Measurements from ENCODE around the gene GEMIN7. TPM values are rescaled to one million over a fixed set of nuclear protein-coding genes. Genes with fewer than 3 reads are reported as not detected.
A peak's percentile ranks its signal among the peaks of the same experiment; 100 is the strongest.

The GEMIN7 gene
- total and polyA plus RNA-seq, 2 experiments from 2014 or later, result 48.8 to 69.0 TPM

- no peaks in the 10 kb centered on the region for H3K9me2 ChIP-seq (replicated peaks; ENCODE audit: insufficient read depth)
- H3K4me3 ChIP-seq, result no peak overlapping the region
- WGBS (ENCODE audit: low lambda C conversion rate, missing lambda C conversion rate), result 90% methylated on average over 4 of the region's 4 CpGs
- H3K27ac ChIP-seq, result peak overlapping the region; percentile 94
- TF ChIP-seq CTCF (IDR thresholded peaks at IDR 0.05; ENCODE audit: poor library complexity), result no peak
- TF ChIP-seq EZH2 (IDR thresholded peaks at IDR 0.05; ENCODE audit: borderline replicate concordance), result no peak
- no peak for TF ChIP-seq EZH2phosphoT487 (IDR thresholded peaks at IDR 0.05; ENCODE audit: low read depth, severe bottlenecking, unreplicated experiment)
- peaks cover 30% of the 10 kb centered on the region for H3K4me1 ChIP-seq (ENCODE audit: insufficient read depth)
- H3K79me2 ChIP-seq, result peaks cover 100% of the 10 kb centered on the region
- peaks cover 50% of the 10 kb centered on the region for H4K20me1 ChIP-seq (ENCODE audit: insufficient read depth, poor library complexity, severe bottlenecking)
- H3K9me3 ChIP-seq (ENCODE audit: low read depth), result no peaks in the 10 kb centered on the region
- H3K36me3 ChIP-seq (replicated peaks; ENCODE audit: insufficient read depth, low read depth), result no peaks in the 10 kb centered on the region
- no peak overlapping the region for H2AFZ ChIP-seq
- H3K4me2 ChIP-seq, result peak overlapping the region; percentile 72
- no peak for DNase-seq (ENCODE audit: low spot score)
- H3K27me3 ChIP-seq, result no peaks in the 10 kb centered on the region
Observed at GRCh38 chr19:45114116-45114515, 35.1 kb downstream of the GEMIN7 start.

DNA sequence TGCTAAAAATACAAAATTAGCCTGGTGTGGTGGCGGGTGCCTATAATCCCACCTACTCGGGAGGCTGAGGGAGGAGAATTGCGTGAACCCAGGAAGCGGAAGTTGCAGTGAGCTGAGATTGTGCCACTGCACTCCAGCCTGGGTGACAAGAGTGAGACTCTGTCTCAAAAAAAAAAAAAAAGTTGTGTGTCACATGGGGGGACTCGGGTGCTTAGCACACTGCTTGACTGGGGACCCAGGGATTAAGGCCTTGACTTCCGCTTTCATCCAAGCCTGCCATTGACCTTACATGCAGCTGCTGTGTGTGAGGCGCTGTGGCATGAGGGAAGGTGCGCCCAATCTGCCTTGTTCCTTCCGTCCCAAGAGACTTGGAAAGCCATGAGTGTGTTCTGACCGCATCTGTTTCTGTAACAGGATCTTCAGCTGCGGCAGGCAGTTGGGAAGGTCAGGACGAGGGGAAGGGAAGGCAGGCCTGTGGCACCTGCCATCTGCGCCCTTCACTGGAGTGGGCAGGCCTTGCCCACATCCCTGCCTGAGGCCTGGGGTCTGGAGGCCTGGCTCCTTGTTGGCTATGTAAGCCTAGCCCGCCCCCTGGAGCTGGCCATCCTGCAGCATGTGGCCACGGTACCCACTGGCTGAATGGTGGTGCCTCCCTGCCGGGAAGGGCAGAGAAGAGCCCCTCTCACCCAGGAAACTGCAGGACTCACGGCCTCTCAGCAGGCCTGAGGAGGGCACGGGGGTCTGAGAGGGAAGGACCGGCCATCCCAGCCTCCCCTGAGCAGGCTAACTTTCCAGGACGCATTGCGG lies 37.0 kb downstream of the GEMIN7 start:
- Histone ChIP-seq H3K4me3 (no peak overlapping the region), H3K27me3 (no peaks in the 10 kb centered on the region), H3K79me2 (peaks cover 100% of the 10 kb centered on the region), H3K9me2 (replicated peaks; ENCODE audit: insufficient read depth) (no peaks in the 10 kb centered on the region), H3K27ac (no peak overlapping the region), H3K36me3 (replicated peaks; ENCODE audit: insufficient read depth, low read depth) (no peaks in the 10 kb centered on the region), H2AFZ (no peak overlapping the region), H4K20me1 (ENCODE audit: insufficient read depth, poor library complexity, severe bottlenecking) (peaks cover 54% of the 10 kb centered on the region), H3K4me1 (ENCODE audit: insufficient read depth) (peaks cover 34% of the 10 kb centered on the region), H3K9me3 (ENCODE audit: low read depth) (no peaks in the 10 kb centered on the region), H3K4me2 (no peak overlapping the region)
- TF ChIP-seq CTCF (IDR thresholded peaks at IDR 0.05; ENCODE audit: poor library complexity) (no peak), EZH2phosphoT487 (IDR thresholded peaks at IDR 0.05; ENCODE audit: low read depth, severe bottlenecking, unreplicated experiment) (no peak), EZH2 (IDR thresholded peaks at IDR 0.05; ENCODE audit: borderline replicate concordance) (no peak)
- WGBS (ENCODE audit: low lambda C conversion rate, missing lambda C conversion rate), result 95% methylated on average over 21 of the region's 21 CpGs
- no peak for DNase-seq (ENCODE audit: low spot score)

GRCh38 chr19:45117167-45117594 lies 38.1 kb downstream of the GEMIN7 start:
- H3K4me3 ChIP-seq, result no peak overlapping the region
- peak; percentile 46 for DNase-seq (ENCODE audit: low spot score)
- no peaks in the 10 kb centered on the region for H3K9me2 ChIP-seq (replicated peaks; ENCODE audit: insufficient read depth)
- WGBS (ENCODE audit: low lambda C conversion rate, missing lambda C conversion rate), result 58% methylated on average over 16 of the region's 16 CpGs
- no peak overlapping the region for H3K27ac ChIP-seq
- no peaks in the 10 kb centered on the region for H3K9me3 ChIP-seq (ENCODE audit: low read depth)
- peak overlapping the region; percentile 16 for H3K4me2 ChIP-seq
- no peaks in the 10 kb centered on the region for H3K27me3 ChIP-seq
- H4K20me1 ChIP-seq (ENCODE audit: insufficient read depth, poor library complexity, severe bottlenecking), result peaks cover 59% of the 10 kb centered on the region
- no peak for TF ChIP-seq EZH2 (IDR thresholded peaks at IDR 0.05; ENCODE audit: borderline replicate concordance)
- peaks cover 100% of the 10 kb centered on the region for H3K79me2 ChIP-seq
- H3K36me3 ChIP-seq (replicated peaks; ENCODE audit: insufficient read depth, low read depth), result no peaks in the 10 kb centered on the region
- H2AFZ ChIP-seq, result no peak overlapping the region
- peaks cover 34% of the 10 kb centered on the region for H3K4me1 ChIP-seq (ENCODE audit: insufficient read depth)

DNA sequence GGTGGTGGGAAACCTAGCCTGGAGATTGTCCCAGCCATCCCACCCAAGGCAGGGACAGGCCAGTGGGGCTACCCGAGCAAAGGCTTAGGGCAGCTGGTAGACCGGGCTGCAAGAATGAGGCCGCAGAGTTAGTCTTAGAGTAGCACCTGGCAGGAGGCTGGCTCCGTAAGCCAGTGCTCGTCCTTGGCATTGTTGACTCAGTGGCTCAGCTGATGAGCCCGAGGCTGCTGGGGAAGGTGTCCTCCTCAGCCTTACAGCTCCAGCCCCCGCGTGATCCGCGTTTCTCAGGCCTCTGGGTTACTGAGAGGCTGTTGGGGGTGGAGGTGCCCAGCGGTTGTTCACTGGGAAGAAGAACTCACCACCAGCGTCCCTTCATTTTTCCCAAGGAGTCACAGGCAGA lies 38.6 kb downstream of the GEMIN7 start:
- H3K4me2 ChIP-seq, result peak overlapping the region; percentile 16
- H3K9me3 ChIP-seq (ENCODE audit: low read depth), result no peaks in the 10 kb centered on the region
- peaks cover 100% of the 10 kb centered on the region for H3K79me2 ChIP-seq
- H3K4me3 ChIP-seq, result no peak overlapping the region
- no peak overlapping the region for H2AFZ ChIP-seq
- H3K27ac ChIP-seq, result no peak overlapping the region
- H3K27me3 ChIP-seq, result no peaks in the 10 kb centered on the region
- DNase-seq (ENCODE audit: low spot score), result no peak
- no peaks in the 10 kb centered on the region for H3K9me2 ChIP-seq (replicated peaks; ENCODE audit: insufficient read depth)
- peaks cover 30% of the 10 kb centered on the region for H3K4me1 ChIP-seq (ENCODE audit: insufficient read depth)
- no peaks in the 10 kb centered on the region for H3K36me3 ChIP-seq (replicated peaks; ENCODE audit: insufficient read depth, low read depth)
- 75% methylated on average over 12 of the region's 12 CpGs for WGBS (ENCODE audit: low lambda C conversion rate, missing lambda C conversion rate)
- H4K20me1 ChIP-seq (ENCODE audit: insufficient read depth, poor library complexity, severe bottlenecking), result peaks cover 62% of the 10 kb centered on the region
- no peak for TF ChIP-seq EZH2 (IDR thresholded peaks at IDR 0.05; ENCODE audit: borderline replicate concordance)
- TF ChIP-seq CTCF (IDR thresholded peaks at IDR 0.05; ENCODE audit: poor library complexity), result no peak
- TF ChIP-seq EZH2phosphoT487 (IDR thresholded peaks at IDR 0.05; ENCODE audit: low read depth, severe bottlenecking, unreplicated experiment), result no peak
